HG02852 (cell line): Measurements from ENCODE around the gene CREBRF.
"Not testable (repeated sequence)": the region's sequence is repeated elsewhere in the genome, so short reads cannot be mapped to it uniquely, and the experiment has no call there.

Experiments used
- ATAC-seq: cut with Tn5 transposase; IDR thresholded peaks from one replicate; pipeline ENCODE4 v1.9.1; 2021; ENCODE audit warnings: mild to moderate bottlenecking, moderate library complexity; ENCODE audit not compliant: unreplicated experiment

CREBRF gene

GRCh38 chr5:173148354-173148753, 92.2 kb downstream of the CREBRF start:
- ATAC-seq, result no peak

- ATAC-seq, result no peak
These were observed 96.4 kb downstream of the CREBRF start for GRCh38 chr5:173152547-173152946.

- ATAC-seq, result no peak
These were observed 97.7 kb downstream of the CREBRF start for GRCh38 chr5:173153842-173154241.

- not testable (repeated sequence) for ATAC-seq
These were observed 98.5 kb downstream of the CREBRF start for GRCh38 chr5:173154619-173155018.

GRCh38 chr5:173155912-173156311, 99.8 kb downstream of the CREBRF start:
- ATAC-seq, result no peak

- ATAC-seq, result no peak
These were observed 102.2 kb downstream of the CREBRF start for GRCh38 chr5:173158366-173158765.

GRCh38 chr5:173159256-173159655, 103.1 kb downstream of the CREBRF start:
- no peak for ATAC-seq

GRCh38 chr5:173161148-173161547, 105.0 kb downstream of the CREBRF start:
- ATAC-seq, result no peak

GRCh38 chr5:173163219-173163618, 107.1 kb downstream of the CREBRF start:
- ATAC-seq, result no peak

GRCh38 chr5:173165177-173166016, 109.2 kb downstream of the CREBRF start:
- no peak for ATAC-seq

GRCh38 chr5:173172166-173172565, 116.0 kb downstream of the CREBRF start:
- ATAC-seq, result no peak

GRCh38 chr5:173175523-173175922, 119.4 kb downstream of the CREBRF start:
- no peak for ATAC-seq

GRCh38 chr5:173178369-173178910, 122.3 kb downstream of the CREBRF start:
- ATAC-seq, result no peak

- no peak for ATAC-seq
These were observed 124.2 kb downstream of the CREBRF start for GRCh38 chr5:173180331-173180730.

- no peak for ATAC-seq
These were observed 131.0 kb downstream of the CREBRF start for GRCh38 chr5:173187054-173187743.

GRCh38 chr5:173188280-173188679, 132.1 kb downstream of the CREBRF start:
- ATAC-seq, result no peak
